Colonic mucosa (tissue), 4 donors: ENCODE measurements around the gene CRHR1. TPM values are rescaled to one million over a fixed set of nuclear protein-coding genes. Genes with fewer than 3 reads are reported as not detected.

Experiments
- DNase-seq: peaks from one replicate; pipeline ENCODE4 v3.0.0-alpha.2; 2020
- H3K27ac ChIP-seq: fragments of 200-600 bp; one replicate; pipeline ENCODE4 v1.8.0; 2021
- H3K27me3 ChIP-seq: fragments of 200-600 bp; one replicate; pipeline ENCODE4 v1.8.0; 2021
- H3K36me3 ChIP-seq: fragments of 200-600 bp; one replicate; pipeline ENCODE4 v1.8.0; 2021
- H3K4me1 ChIP-seq: fragments of 200-600 bp; one replicate; pipeline ENCODE4 v1.8.0; 2021; ENCODE audit warnings: mild to moderate bottlenecking
- H3K4me3 ChIP-seq: fragments of 200-600 bp; one replicate; pipeline ENCODE4 v1.8.0; 2021
- H3K9ac ChIP-seq, 2 donors: one replicate each; pipeline ENCODE4 v1.7.0; 2013; ENCODE audit warnings: control low read depth in 2 of 2, low read depth in 2 of 2, low read length in 2 of 2
- H3K9me3 ChIP-seq: fragments of 200-600 bp; one replicate; pipeline ENCODE4 v1.8.0; 2021
- CTCF ChIP-seq: fragments of 200-600 bp; IDR thresholded peaks from one replicate; pipeline ENCODE4 v1.8.0; 2022; ENCODE audit warnings: antibody characterized with exemption, mild to moderate bottlenecking
- intact Hi-C: fragments of 100-400 bp; cut with DNase I; formaldehyde crosslinking; loops from one replicate; pipeline ENCODE4 v1.14.1; 2022
- total RNA-seq, 2 donors: library from RNA; stranded (reverse); fragmentation: NEBNext Ultra II Directional in 1 of 2; extraction: Animal tissue kit (Norgen Biotek cat#: 25700) in 1 of 2; gene quantifications; one replicate each; pipeline ENCODE4 v1.2.1, GENCODE V29; 2021
- donor health status: healthy.
- donor health status: DM: no; HTN: no; CAD: no.
- donor health status: DM: no; HTN: no; CAD: no.

Gene CRHR1
- total RNA-seq, 2 donors from 2014 or later, result not detected

GRCh38 chr17:45821147-45821546 is 37.0 kb downstream of the CRHR1 start:
- Histone ChIP-seq H3K4me3 (no peak overlapping the region), H3K27ac (no peak overlapping the region), H3K27me3 (no peaks in the 10 kb centered on the region), H3K4me1 (no peaks in the 10 kb centered on the region), H3K36me3 (no peaks in the 10 kb centered on the region), H3K9ac (no peak overlapping the region), H3K9me3 (no peaks in the 10 kb centered on the region)
- no peak for TF ChIP-seq CTCF
- DNase-seq, result no peak
- intact Hi-C loops, result no loop called here

- intact Hi-C loops, result no loop called here
- no peak for TF ChIP-seq CTCF
- Histone ChIP-seq H3K4me1 (no peaks in the 10 kb centered on the region), H3K27ac (no peak overlapping the region), H3K36me3 (no peaks in the 10 kb centered on the region), H3K9ac (no peak overlapping the region), H3K4me3 (no peak overlapping the region), H3K27me3 (no peaks in the 10 kb centered on the region), H3K9me3 (no peaks in the 10 kb centered on the region)
- DNase-seq, result no peak
Measured at GRCh38 chr17:45823598-45823997, 39.5 kb downstream of the CRHR1 start.

- H3K9me3 ChIP-seq, result no peaks in the 10 kb centered on the region
- DNase-seq, result no peak
- no peak overlapping the region for H3K4me3 ChIP-seq
- H3K9ac ChIP-seq, result no peak overlapping the region
- intact Hi-C loops, result no loop called here
- H3K27ac ChIP-seq, result no peak overlapping the region
- no peak for TF ChIP-seq CTCF
- no peaks in the 10 kb centered on the region for H3K27me3 ChIP-seq
- no peaks in the 10 kb centered on the region for H3K36me3 ChIP-seq
- H3K4me1 ChIP-seq, result no peaks in the 10 kb centered on the region
Measured at GRCh38 chr17:45824475-45824874, 40.4 kb downstream of the CRHR1 start.

GRCh38 chr17:45824901-45825492 is 40.9 kb downstream of the CRHR1 start:
- H3K4me1 ChIP-seq, result no peaks in the 10 kb centered on the region
- no peaks in the 10 kb centered on the region for H3K9me3 ChIP-seq
- no peak for TF ChIP-seq CTCF
- no peak overlapping the region for H3K4me3 ChIP-seq
- no peaks in the 10 kb centered on the region for H3K27me3 ChIP-seq
- no peak for DNase-seq
- no peak overlapping the region for H3K27ac ChIP-seq
- intact Hi-C loops, result no loop called here
- H3K36me3 ChIP-seq, result no peaks in the 10 kb centered on the region
- H3K9ac ChIP-seq, result no peak overlapping the region

GRCh38 chr17:45825792-45826191 is 41.7 kb downstream of the CRHR1 start:
- intact Hi-C loops, result no loop called here
- DNase-seq, result no peak
- Histone ChIP-seq H3K27me3 (no peaks in the 10 kb centered on the region), H3K4me1 (no peaks in the 10 kb centered on the region), H3K4me3 (no peak overlapping the region), H3K9me3 (no peaks in the 10 kb centered on the region), H3K9ac (no peak overlapping the region), H3K36me3 (no peaks in the 10 kb centered on the region), H3K27ac (no peak overlapping the region)
- no peak for TF ChIP-seq CTCF
